ENCODE results near the gene DLGAP4.

DLGAP4 gene

GRCh38 chr20:36454698-36455427, 148.7 kb downstream of the DLGAP4 start:
- no peak overlapping the region for H3K4me3 ChIP-seq (replicated peaks; ENCODE audit: low read depth, low read length)
- DNase-seq (ENCODE audit: extremely low read depth, insufficient read length) = no peak
- no peaks in the 10 kb centered on the region; the same call in 1 of the 2 replicates for H3K27me3 ChIP-seq (replicated peaks; ENCODE audit: control insufficient read depth, insufficient read depth, low read length)
- no peaks in the 10 kb centered on the region for H3K36me3 ChIP-seq (ENCODE audit: control insufficient read depth, insufficient read depth, low read length)
- no peak for TF ChIP-seq CTCF (IDR thresholded peaks at IDR 0.05; ENCODE audit: insufficient read depth, low read length, poor library complexity, severe bottlenecking)

- Histone ChIP-seq H3K27me3 (replicated peaks; ENCODE audit: control insufficient read depth, insufficient read depth, low read length) (no peaks in the 10 kb centered on the region; the same call in 1 of the 2 replicates), H3K36me3 (ENCODE audit: control insufficient read depth, insufficient read depth, low read length) (no peaks in the 10 kb centered on the region), H3K4me3 (replicated peaks; ENCODE audit: low read depth, low read length) (no peak overlapping the region)
- no peak for DNase-seq (ENCODE audit: extremely low read depth, insufficient read length)
- TF ChIP-seq CTCF (IDR thresholded peaks at IDR 0.05; ENCODE audit: insufficient read depth, low read length, poor library complexity, severe bottlenecking) = no peak
These were observed 150.0 kb downstream of the DLGAP4 start for GRCh38 chr20:36455972-36456625.

DNA sequence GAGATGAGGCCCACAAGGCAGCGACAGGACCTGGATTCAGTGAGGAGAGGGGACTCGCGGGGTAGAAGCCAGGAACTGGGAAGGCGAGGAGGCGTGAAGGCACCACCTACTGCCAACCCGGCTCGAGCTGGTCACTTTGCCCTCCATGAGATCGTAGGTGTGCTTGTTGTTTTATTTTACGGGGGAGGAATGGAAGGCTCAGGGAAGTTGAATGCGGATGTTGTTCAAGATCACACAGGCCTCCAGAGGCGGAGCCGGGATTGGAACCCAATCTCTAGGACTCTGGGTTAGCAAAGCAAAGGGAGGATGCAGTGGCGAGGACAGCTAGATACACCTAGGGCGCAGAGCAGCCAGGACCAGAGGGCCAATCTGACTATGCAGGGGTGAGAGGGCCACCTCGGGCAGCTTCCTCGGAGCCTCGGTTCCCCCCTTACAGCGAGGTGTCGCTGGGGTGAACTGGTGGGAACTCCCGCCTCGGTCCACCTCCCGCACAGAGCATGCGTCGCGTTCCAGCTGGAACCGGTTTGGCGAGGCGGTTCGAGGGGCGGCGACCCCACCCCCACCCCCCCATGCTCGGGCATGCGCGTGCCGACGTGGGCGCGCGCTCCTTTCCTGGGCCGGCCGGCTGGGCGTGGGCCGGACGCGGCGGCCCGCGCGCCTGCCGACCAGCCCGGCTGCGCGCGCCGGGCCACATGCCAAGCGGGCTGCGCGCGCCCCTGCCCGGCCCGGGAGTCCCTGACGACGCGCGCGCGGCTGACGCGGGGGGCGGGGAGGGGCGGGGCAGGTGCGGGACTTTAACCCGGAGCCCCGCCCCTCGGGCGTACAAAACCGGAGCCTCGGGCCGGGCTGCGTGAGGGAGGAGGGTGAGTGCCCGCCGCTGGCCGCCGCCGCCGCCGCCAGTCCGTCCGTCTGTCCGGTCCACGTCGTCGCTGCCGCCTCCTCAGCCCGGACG, 154.8 kb downstream of the DLGAP4 start:
- Histone ChIP-seq H3K27me3 (replicated peaks; ENCODE audit: control insufficient read depth, insufficient read depth, low read length) (no peaks in the 10 kb centered on the region), H3K36me3 (ENCODE audit: control insufficient read depth, insufficient read depth, low read length) (no peaks in the 10 kb centered on the region; the same call in 1 of the 2 replicates), H3K4me3 (replicated peaks; ENCODE audit: low read depth, low read length) (peak overlapping the region; percentile 67)
- no peak for TF ChIP-seq CTCF (IDR thresholded peaks at IDR 0.05; ENCODE audit: insufficient read depth, low read length, poor library complexity, severe bottlenecking)
- peak; percentile 94 for DNase-seq (ENCODE audit: extremely low read depth, insufficient read length)

- no peak for TF ChIP-seq CTCF (IDR thresholded peaks at IDR 0.05; ENCODE audit: insufficient read depth, low read length, poor library complexity, severe bottlenecking)
- no peaks in the 10 kb centered on the region for H3K27me3 ChIP-seq (replicated peaks; ENCODE audit: control insufficient read depth, insufficient read depth, low read length)
- H3K4me3 ChIP-seq (replicated peaks; ENCODE audit: low read depth, low read length) = peak overlapping the region; percentile 67
- H3K36me3 ChIP-seq (ENCODE audit: control insufficient read depth, insufficient read depth, low read length) = no peaks in the 10 kb centered on the region; the same call in 1 of the 2 replicates
- peak; percentile 56 for DNase-seq (ENCODE audit: extremely low read depth, insufficient read length)
These were observed 155.7 kb downstream of the DLGAP4 start for GRCh38 chr20:36461600-36462439.
